HG03575 (cell line): ENCODE results near the gene SLC6A18.

Source experiments
- ATAC-seq: cut with Tn5 transposase; IDR thresholded peaks from one replicate; pipeline ENCODE4 v1.9.1; 2021; ENCODE audit not compliant: unreplicated experiment, insufficient number of reproducible peaks, low FRiP score; ENCODE audit errors: extremely low read depth

SLC6A18 gene

GRCh38 chr5:1186351-1187233 lies 38.6 kb upstream of the SLC6A18 start:
- no peak for ATAC-seq

- ATAC-seq: no peak
Observed at GRCh38 chr5:1187234-1187949, 37.8 kb upstream of the SLC6A18 start.

- ATAC-seq: no peak
Observed at GRCh38 chr5:1187950-1188334, 37.2 kb upstream of the SLC6A18 start.

GRCh38 chr5:1188464-1188863 lies 36.7 kb upstream of the SLC6A18 start:
- no peak for ATAC-seq

- no peak for ATAC-seq
Observed at GRCh38 chr5:1189269-1189668, 35.9 kb upstream of the SLC6A18 start.

- ATAC-seq: no peak
Observed at GRCh38 chr5:1190278-1190677, 34.9 kb upstream of the SLC6A18 start.

GRCh38 chr5:1190837-1191239 lies 34.3 kb upstream of the SLC6A18 start:
- ATAC-seq: no peak

GRCh38 chr5:1192971-1193590 lies 32.1 kb upstream of the SLC6A18 start:
- ATAC-seq: no peak

GRCh38 chr5:1193591-1193985 lies 31.6 kb upstream of the SLC6A18 start:
- ATAC-seq: no peak

GRCh38 chr5:1194378-1194777 lies 30.8 kb upstream of the SLC6A18 start:
- ATAC-seq: no peak

- no peak for ATAC-seq
Observed at GRCh38 chr5:1195439-1195838, 29.7 kb upstream of the SLC6A18 start.

GRCh38 chr5:1195916-1196315 lies 29.3 kb upstream of the SLC6A18 start:
- no peak for ATAC-seq

- ATAC-seq: no peak
Observed at GRCh38 chr5:1196562-1196961, 28.6 kb upstream of the SLC6A18 start.

- ATAC-seq: no peak
Observed at GRCh38 chr5:1197876-1198666, 27.1 kb upstream of the SLC6A18 start.

- no peak for ATAC-seq
Observed at GRCh38 chr5:1199340-1199648, 25.9 kb upstream of the SLC6A18 start.

- no peak for ATAC-seq
Observed at GRCh38 chr5:1199649-1200494, 25.3 kb upstream of the SLC6A18 start.

GRCh38 chr5:1200495-1201326 lies 24.5 kb upstream of the SLC6A18 start:
- ATAC-seq: no peak
